GM18909 (cell line): Measurements from ENCODE around the gene PROCR.
"Not testable (repeated sequence)": the region's sequence is repeated elsewhere in the genome, so short reads cannot be mapped to it uniquely, and the experiment has no call there.

Experiments used
- ATAC-seq: cut with Tn5 transposase; IDR thresholded peaks from one replicate; pipeline ENCODE4 v1.9.1; 2021; ENCODE audit warnings: mild to moderate bottlenecking; ENCODE audit not compliant: unreplicated experiment, poor library complexity

The PROCR gene

DNA sequence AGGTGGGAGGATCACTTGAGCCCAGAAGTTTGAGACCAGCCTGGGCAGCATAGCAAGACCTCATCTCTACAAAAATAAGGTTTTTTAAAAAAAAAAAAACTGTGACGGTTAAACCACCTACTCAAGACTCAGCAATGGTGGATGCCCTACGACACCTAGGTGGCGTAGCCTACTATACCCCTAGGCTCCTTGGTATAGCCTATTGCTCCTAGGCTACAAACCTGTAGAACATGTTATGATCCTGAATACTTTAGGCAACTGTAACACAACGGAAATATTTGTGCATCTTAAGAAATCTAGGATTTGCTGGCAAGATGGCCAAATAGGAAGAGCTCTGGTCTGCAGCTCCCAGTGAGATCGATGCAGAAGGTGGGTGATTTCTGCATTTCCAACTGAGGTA lies 11.5 kb upstream of the PROCR start:
- ATAC-seq: not testable (repeated sequence)

- ATAC-seq: not testable (repeated sequence)
Measured at GRCh38 chr20:35164531-35164930, 7.3 kb upstream of the PROCR start.

GRCh38 chr20:35165221-35166185 lies 6.4 kb upstream of the PROCR start:
- no peak for ATAC-seq

GRCh38 chr20:35166242-35166830 lies 5.5 kb upstream of the PROCR start:
- ATAC-seq: no peak

DNA sequence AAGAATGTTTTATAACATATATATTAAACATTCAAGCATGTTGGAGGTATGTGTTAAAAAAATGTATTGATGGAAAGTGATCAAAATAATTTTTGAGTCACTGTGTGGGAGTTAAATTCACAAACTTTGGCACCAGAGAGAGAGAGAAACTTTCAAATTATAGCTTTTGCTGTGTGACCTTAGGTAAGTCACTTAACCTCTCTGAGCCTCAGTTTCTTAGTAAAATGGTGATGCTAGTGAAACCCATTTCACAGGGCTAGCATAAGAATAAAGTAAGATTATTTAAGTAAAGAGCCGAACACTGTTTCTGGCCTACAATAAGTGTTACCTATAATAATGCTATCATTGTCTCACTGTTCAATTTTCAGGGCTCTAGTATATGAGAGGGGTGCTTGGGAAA lies 4.1 kb upstream of the PROCR start:
- ATAC-seq: no peak

DNA sequence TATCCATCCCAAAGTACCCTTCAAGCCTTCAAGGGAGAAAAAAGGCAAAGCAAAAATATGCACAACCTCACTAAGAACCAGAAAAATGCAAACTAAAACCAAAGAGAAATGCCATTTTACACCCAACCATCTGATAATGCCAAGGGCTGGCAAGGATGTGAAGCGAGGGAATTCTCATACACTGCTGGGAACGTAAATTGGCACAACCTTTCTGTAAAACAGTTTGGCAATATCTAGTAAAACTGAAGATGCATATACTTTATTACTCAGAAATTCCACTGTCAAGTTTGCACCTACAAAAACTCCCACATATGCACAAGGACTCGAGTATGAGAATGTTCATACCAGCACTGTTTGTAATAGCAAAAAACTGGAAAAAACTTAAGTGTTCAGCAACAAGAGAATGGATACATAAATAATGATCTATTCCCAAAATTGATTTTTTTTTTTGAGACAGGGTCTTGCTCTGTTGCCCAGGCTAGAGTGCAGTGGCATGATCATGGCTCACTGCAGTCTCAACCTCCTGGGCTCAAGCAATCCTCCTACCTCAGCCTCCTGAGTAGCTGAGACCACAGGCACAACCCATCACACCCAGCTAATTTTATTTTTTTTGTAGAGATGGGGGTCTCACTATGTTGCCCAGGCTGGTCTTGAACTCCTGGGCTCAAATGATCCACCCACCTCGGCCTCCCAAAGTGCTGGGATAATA lies 3.0 kb upstream of the PROCR start:
- not testable (repeated sequence) for ATAC-seq

GRCh38 chr20:35171438-35171752 lies 477 bp upstream of the PROCR start:
- no peak for ATAC-seq

- no peak for ATAC-seq
Measured at GRCh38 chr20:35172434-35172806, 548 bp downstream of the PROCR start.

GRCh38 chr20:35173576-35174192 lies 1.8 kb downstream of the PROCR start:
- no peak for ATAC-seq

DNA sequence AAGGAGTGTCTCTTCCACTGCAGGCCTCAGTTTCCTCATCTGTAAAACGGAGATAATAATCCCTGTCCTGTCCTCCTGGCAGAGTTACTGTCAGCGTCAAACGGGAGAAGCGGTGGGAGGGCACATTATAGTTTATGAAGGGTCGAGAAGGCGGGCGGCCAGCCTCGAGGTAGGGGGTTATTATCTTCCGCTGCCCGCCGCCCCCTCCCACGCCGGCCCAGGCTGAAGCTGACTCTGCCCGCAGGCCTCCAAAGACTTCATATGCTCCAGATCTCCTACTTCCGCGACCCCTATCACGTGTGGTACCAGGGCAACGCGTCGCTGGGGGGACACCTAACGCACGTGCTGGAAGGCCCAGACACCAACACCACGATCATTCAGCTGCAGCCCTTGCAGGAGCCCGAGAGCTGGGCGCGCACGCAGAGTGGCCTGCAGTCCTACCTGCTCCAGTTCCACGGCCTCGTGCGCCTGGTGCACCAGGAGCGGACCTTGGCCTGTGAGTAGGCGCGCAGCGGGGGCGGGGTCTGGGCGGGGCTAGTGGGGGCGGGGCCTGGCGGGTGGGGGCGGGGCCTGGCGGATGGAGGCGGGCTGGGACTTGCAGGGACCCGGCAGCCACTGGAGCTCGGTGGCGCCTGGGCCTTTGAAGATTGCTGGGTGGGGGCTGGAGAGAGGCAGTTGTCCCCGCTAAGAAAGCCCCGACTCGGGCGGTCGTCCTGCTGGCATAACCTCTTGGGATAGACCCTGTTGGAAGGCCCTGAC lies 2.8 kb downstream of the PROCR start:
- ATAC-seq: no peak

GRCh38 chr20:35176132-35176531 lies 4.3 kb downstream of the PROCR start:
- no peak for ATAC-seq

GRCh38 chr20:35179292-35180212 lies 7.7 kb downstream of the PROCR start:
- ATAC-seq: no peak

GRCh38 chr20:35180266-35180665 lies 8.4 kb downstream of the PROCR start:
- no peak for ATAC-seq

DNA sequence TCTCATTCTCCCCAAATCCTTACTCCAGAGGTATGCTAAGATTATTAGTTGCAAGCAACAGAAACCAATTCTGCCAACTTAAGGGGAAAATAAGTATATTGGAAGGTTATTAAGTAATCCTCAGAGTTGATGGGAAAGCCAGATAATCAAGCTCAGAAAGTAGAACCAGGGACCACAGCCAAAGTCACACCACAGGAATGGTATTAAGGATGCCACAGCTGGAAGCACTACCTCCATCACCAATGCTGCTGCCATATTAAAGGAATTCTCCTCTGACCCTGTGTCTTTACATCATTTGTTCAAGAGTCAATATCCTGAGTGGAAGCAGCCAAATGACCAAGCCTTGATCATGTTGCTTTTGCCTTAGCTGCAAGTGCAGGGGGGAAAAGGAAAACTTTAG lies 9.9 kb downstream of the PROCR start:
- no peak for ATAC-seq

- ATAC-seq: not testable (repeated sequence)
Measured at GRCh38 chr20:35186691-35187289, 14.9 kb downstream of the PROCR start.

DNA sequence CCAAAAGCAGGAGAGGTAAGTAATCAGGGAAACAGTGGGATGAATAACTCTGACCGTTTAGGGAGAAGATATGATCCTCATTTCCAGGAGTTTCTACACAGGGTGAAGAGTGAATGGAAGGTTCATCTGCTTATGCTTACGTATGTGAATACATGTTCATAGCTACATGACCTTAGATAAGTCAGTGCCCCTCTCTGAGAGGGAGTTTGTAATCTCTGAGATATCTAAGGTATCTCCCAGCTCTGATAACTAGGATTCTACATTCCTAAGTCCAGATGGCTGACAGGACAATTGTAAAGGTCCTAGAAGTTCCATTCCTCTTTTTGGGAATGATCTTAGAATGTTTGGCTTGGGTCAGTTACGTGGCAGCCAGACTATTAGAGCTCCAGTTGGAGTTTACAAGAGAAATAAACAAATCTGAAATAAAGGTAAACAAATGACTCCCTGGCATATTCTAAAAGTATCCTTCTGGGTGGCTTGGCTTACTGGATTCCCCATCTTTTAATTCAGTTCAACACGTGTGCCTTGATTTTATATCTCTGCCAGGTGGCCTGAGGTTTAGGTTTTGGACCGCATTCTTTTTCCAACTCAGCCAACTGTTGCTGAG lies 15.8 kb downstream of the PROCR start:
- no peak for ATAC-seq

- ATAC-seq: not testable (repeated sequence)
Measured at GRCh38 chr20:35189223-35189622, 17.4 kb downstream of the PROCR start.

DNA sequence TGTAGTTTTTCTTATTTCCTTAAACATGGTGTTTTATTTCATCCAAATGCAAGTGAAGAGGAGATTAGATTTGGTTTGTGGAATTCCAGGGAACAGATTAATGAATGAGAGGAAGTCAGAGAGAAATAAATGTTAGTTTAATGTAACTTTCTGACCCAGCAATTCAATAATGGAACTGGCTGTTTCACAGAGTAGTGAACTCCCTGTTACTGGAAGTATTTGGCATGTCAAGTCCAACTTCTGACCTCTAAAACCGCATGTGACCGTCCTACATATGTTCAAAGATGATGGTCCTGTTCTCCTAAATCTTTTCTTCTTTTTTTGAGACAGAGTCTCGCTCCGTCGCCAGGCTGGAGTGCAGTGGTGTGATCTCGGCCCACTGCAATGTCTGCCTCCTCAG lies 18.7 kb downstream of the PROCR start:
- ATAC-seq: no peak
